HL-60/S4 treated with phorbol 12-myristate 13-acetate at 8.2 ng/mL for 4 days and 3 days (cell line): Measurements from ENCODE around the gene MPP3.
"Not testable (repeated sequence)": the region's sequence is repeated elsewhere in the genome, so short reads cannot be mapped to it uniquely, and the experiment has no call there.

Source experiments
- in situ Hi-C: fragments of 300-500 bp; cut with MboI; formaldehyde crosslinking; loops from 2 replicates; pipeline ENCODE4 v1.15.0; 2022; ENCODE audit warnings: low sequenced_read_pairs

Gene MPP3

DNA sequence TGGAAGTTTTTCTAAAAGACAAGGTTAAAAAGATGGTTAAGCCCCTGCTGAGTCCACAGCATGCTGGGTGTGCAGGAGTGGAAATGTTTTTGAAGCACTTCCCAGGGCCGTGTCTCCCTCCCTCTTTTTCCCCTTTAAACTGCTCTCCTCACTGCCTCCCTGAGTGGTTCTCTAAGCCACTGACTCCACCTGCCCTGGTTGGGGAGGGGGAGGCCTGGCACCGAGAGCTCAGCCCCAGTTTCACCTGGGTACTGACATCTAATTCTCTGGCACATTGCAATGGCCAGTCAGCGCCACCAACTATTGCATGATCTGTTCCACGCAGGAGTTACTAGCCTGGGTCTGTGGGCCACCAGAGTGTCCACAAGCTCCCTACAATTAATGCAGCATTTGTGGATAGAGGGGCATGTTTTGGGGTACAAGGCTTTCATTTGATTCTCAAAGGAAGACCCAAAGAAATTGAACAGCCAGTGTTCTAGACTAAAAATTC, 22.7 kb downstream of the MPP3 start:
- in situ Hi-C loops: no loop called here

DNA sequence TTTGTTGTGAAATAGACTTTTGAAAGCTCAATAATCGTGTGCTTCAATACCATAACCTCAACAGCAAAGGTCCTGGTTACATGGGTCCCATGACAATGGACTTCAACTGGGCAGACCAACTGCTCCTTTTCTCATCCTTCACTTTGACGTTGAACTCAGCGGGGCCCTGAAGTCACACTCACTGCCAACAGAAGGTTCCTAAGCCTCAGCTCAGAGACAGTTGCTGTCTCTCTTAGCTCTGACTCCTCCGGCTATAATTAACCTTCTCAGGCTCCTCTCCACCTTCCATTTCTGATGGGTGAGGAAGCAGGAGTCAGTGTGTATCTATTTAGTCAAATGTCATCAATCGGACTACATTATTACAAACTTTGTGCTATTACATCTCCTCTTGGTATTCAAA, 23.8 kb downstream of the MPP3 start:
- in situ Hi-C loops: no loop called here

DNA sequence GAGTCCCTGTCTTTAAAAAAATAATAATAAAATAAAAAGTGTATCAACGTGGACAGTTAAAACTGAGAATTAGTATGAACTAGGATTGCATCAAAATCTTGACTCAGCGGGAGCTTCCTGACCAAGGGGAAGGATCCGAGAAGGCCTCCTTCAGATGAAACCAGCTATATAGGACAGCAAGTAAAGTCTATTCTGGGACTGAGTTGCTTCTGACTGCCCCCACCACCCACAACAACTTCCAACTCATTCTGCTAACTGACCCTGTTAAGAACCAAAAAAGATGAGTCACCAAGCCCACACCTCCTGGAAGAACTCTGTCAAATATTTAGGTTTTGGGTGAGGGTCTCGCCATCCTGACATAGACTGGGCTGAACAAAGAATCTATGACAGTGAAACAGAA, 24.9 kb downstream of the MPP3 start:
- in situ Hi-C loops: no loop called here

DNA sequence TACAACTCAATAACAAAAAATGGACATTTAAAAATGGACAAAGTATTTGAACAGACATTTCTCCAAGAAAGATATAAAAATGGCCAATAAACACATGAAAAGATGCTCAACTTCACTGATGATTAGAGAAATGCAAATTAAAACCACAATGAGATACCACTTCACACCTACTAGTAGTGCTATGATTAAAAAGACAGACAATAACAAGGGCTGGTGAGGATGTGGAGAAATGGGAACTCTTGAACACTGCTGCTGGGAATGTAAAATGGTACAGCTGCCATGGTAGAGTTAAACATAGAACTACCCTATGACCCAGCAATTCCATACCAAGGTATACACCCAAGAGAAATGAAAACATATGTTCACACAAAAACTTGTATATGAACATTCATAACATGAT, 27.8 kb downstream of the MPP3 start:
- in situ Hi-C loops: no loop called here

DNA sequence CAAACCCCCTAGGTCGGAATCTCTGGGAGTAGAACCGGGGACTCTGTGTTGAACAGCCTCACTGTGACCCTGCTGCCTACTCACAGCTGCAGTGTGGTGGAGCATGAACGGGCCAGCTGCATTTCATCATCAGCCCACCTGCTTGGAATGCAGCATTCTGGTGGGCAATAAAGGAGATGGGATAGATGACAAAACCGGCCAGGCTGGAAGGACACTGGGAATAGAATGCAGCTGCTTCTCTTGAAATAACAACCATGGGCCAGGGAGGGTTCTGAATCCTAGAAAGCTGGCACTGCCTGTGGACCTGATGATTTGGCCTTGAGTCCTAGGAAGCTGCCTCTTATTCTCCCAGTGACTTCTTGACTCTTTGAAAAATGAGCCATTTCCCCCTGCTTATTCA, 29.2 kb downstream of the MPP3 start:
- in situ Hi-C loops: no loop called here

DNA sequence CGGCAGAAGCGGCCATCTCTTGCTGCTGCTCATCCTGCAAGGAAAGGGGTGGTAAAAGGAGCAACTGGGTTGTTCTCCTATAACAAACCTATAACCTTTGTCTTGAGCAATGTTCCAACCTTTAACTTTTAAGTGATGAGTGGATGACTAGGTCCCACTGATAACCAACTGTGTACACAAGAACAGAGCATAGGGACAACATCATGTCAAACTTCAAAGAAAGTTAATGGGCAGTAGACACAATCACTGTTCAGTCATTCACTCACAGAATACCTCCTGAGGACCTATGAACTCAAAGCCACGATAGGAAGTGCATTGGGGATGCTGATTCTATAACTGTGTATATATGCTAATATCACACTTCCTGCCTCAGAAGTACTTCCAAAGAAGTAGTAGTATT, 31.1 kb downstream of the MPP3 start:
- in situ Hi-C loops: no loop called here

DNA sequence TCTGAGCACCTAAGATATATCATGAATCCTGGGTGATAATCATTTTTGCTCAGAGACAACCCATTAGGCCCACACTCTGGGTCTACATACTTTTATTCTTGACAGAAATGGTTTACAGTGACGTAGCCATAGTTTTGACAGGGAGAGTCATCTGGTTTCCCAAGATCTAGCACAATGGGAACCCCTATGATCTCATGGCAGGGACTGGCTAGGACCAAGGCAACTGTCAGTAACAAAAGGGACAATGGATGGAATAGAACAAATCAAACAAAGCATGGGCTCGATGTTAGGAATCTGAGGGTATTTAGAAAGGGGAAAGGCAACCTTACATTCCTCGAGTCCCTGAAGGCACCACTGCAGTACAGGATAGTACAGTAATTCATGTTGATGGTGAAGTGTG, 32.2 kb downstream of the MPP3 start:
- in situ Hi-C loops: no loop called here

DNA sequence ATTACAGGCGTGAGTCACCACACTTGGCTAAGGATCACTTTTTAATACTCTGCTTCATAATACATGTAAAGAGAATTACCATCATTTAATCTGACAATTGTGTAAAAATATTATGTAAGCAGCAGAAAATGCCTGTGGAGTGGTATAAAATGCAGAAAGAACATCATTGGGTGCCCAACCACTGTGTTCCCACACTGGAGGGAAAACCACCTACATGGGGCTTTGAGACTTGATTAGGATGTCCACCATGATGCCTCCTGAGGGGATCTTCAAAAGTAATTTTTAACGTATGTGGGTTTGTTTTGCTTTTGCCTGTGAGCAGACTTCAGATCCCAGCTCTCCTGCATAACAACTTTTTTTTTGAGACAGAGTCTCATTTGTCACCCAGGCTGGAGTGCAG, 33.9 kb downstream of the MPP3 start:
- in situ Hi-C loops: no loop called here

- in situ Hi-C loops: not testable (repeated sequence)
Measured at GRCh38 chr17:43798024-43798423, 34.9 kb downstream of the MPP3 start.

GRCh38 chr17:43792668-43793067, 40.3 kb downstream of the MPP3 start:
- in situ Hi-C loops: not testable (repeated sequence)

DNA sequence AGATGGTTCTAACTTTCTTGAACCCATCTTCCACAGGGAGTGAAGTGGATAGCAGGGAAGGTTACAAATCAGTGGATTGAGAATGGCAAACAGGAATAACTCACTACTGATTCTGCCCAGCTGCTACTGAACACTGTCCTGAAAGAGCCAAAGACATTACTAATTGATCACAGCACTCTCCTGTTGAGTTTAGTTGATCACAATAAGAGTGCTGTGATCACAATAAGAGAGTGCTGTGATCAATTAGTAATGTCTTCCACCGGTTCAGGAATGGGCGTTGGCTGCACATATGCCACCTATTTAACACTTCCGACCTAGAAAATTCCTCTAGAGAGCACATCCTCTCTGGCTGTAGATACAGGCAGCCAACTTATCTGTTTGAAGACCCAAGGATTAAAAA, 41.4 kb downstream of the MPP3 start:
- in situ Hi-C loops: no loop called here

DNA sequence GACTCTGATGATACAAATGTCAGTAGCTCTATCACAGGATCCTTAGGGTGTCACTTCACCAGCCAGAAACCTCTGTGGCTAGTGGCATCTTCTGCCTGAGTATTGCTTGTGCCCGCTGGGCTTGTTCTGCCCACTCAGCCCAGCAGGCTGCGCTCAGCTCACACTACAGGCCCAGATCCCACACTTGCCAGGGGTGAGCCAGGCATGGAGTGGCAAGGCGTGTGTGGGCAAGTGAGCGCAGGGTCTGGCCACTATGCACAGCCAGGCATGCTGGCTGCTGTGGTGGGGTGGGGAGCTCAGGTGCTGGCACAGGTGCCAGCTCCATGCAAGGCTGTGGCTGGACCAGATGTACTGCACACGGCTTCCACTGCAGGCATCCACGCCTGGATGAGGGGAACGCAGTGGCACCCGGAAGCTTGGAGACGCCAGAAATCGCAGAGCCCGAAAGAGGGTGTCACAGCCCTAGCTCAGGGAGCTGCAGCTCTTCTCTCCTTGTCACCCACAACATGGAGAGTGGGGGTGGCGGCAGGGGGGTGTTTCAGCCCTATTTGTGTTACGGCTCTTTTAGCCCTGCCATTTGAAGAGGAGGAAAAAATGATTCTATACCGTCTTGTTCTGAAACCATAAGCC, 42.5 kb downstream of the MPP3 start:
- in situ Hi-C loops: no loop called here

DNA sequence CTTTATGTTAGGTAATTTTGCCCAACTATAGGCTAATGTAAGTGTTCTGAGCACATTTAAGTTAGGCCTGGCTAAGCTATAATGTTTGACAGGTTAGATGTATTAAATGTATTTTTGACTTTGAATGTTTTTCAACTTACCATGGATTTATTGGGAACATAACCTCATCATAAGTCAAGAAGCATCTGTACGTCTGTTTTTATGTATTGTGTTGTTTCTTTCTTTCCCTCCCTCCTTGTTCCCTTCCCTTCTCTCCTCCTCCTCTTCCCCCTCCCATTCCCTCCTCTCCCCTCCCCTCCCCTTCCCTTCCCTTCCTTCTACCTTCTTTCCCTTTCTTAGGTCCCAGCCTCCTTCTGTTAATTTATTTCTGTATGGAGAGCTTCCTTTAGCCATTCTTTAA, 43.5 kb downstream of the MPP3 start:
- in situ Hi-C loops: no loop called here

DNA sequence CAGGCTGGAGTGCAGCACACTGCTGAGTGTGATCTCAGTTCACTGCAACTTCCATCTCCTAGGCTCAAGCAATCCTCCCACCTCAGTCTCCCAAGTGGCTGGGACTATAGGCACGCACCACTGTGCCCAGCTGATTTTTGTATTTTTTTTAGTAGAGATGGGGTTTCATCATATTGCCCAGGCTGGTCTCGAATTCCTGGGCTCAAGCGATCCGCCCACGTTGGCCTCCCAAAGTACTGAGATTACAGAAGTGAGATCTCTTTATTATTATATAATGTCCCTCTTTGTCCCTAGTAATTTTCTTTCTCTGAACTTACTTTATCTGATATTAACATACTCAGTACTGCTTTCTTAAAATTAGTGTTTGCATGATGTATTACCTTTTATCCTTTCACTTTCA, 44.4 kb downstream of the MPP3 start:
- in situ Hi-C loops: no loop called here

- in situ Hi-C loops: no loop called here
Measured at GRCh38 chr17:43787728-43788127, 45.2 kb downstream of the MPP3 start.

DNA sequence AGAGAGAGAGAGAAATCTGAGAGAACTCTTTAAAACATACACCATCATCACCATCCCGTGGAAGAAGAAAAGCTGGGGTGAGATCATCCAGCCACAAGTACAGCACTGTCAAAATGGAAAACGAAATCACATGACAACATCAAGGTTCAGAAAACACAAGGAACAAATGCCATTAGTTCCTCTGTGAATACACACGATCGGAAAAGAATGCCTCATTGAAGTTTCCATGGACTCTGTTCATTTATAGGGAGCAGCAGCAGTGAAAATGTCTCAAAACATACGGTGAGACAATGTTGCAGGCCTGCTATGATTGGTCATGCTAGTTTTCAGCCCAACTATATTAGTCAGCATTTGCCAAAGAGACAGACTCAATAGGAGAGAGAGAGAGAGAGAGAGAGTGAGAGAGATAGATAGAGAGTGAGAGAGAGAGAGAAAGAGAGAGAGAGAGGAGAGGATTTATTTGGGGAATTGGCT, 48.3 kb downstream of the MPP3 start:
- in situ Hi-C loops: no loop called here

GRCh38 chr17:43784068-43784467, 48.9 kb downstream of the MPP3 start:
- in situ Hi-C loops: no loop called here

GRCh38 chr17:43782913-43783680, 49.8 kb downstream of the MPP3 start:
- in situ Hi-C loops: no loop called here

DNA sequence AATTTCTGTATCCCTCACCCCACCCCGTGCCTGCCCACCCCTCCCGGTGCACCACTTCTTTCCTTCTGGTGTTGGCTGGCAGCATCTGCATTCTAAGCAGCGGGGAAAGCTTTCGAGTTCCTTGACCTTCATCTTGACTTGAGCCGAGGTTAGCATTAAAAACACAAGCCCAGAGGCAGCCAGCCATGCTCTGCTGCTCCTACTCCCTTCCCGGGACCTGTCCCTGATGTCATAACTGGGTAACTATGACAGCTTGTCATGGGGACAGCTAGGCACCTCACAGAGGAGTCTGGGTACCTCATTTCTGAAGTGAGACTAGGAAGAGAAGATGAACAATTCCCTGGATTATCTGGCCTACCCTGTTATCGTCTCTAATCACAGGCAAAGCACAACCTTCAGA, 52.8 kb downstream of the MPP3 start, which contains the start of gene CFAP97D1:
CFAP97D1 (plus strand) TSS at position 301 of the 400 bp plus-strand sequence; CDS start at position 329, 28 bp downstream.
- in situ Hi-C loops: no loop called here

- in situ Hi-C loops: no loop called here
Measured at GRCh38 chr17:43779145-43780125, 53.5 kb downstream of the MPP3 start.
